Right hindlimb (tissue), 1 donor: ENCODE results near the gene KLK3.

Source experiments
- DNase-seq: peaks from one replicate; pipeline ENCODE4 v3.0.0-alpha.2; 2018

Gene KLK3

GRCh38 chr19:50832666-50833065 lies 22.0 kb upstream of the KLK3 start:
- DNase-seq: no peak

DNA sequence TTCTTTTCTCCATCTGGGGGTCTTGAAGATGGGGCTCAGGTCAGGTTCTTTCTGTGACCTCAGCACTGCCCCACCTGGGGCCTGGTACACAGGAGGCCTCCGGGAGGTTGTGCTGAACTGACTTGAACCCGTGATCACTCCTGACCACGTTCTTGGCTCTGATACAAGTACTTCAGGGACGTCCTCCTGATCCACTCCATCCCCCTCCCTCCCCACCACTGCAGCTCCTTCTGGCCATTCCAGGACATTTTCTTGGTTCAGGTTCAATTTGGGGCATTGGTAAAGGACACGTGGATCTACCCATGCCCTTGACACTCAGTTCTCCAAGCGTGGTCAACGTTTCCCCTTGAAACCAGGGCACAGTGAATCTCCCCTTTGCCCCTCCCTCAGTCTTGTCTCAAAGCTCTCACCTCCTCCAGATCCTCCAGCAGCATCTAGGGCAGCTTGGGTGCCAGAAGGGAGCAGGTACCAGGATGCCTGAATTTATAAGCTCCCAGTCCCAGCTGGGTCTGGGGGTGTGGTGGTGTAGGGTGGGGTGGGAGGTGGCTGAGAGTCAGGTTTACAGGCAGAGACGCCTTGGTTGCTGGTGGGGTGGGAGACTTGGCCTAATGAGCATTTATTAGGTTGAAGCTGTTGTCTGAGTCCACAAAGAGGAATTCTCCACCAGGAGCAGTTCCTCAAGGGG lies 21.5 kb upstream of the KLK3 start, which contains the start of gene KLK15:
KLK15 (minus strand) TSS at position 458 of the 685 bp plus-strand sequence. CDS start 2,082 bp downstream, outside the sequence.
- DNase-seq: no peak

DNA sequence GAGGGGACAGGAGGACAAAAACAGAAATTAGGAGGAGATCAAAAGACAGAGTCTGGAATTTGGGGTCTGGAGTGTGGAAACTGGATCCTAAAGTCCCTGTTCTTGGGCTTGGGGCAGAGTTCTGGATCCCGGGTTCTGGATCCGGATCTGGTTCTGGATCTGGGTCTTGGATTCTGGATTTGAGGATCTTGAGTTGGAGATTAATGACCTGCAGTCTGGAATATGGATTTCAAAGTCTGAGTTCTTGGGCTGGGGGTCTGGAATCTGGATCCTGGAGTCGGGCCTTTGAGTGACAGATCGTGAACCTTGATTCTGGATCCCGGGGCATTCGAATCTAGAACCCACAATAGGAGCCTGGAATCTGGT lies 20.9 kb upstream of the KLK3 start:
- DNase-seq: no peak

DNA sequence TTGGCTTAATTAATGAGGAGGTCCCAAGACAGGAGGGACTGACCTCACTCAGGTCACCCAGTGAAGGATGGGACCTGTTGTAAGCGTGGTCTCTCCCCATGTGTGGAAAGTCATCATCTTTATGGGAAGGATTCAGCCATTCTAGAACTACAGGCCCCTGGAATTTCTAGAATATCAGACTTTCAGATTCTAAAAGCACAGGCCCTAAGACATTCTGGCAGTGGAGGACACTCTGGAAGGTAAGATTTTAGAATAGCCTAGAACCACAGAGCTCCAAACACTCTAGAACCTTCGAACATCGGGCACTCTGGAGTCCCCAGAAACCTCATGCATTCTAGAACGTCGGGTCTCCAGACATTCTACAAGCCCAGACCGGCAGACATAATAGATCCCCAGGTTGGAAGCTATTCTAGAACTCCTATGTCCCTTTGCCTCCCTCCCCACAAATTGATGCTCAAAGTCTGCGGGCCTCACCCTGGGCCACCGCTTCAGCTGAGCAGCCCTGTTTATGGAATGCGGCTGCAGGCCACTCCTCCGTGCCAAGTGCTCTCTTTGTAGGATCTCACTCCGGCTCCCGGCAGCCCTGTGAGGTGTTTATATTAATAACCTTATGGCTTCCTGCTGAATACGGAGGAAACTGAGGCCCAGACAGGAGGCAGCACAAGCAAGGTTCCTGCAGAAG lies 19.5 kb upstream of the KLK3 start:
- DNase-seq: no peak

DNA sequence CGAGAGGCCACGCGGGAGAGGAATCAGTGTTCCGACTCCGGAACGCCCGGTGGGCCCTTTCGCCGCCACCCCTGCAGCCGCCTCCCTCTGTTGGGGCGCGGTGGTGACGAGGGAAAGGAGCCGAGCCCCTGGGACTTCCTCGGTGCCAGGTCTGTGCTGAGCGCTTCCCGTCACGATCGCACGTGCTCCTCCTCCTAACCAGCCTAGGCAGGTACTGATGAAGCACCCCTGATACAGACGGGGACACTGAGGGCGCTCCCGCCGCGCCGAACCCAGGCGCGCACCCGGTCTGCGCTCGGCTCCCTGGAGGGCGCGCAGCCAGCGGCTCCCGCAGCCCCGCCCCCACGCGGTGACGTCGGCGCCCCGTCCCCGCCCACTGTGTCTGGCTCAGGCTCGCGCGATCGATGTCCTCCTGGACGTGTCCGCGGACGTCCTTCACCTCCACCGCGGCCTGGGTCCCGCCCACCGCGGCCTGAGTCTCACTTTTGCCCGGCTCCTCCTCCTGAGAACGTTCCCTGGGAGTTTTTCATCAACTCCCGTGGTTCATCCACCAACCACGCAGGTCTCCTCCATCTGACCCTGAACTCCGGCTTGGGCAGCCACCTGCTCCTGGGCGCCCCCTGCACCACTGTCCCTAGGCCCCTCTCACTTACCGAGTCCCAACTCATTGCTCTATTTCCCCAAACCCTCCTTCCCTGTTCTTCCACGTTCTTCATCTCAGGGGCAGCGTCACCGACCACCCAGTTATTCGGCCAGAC lies 18.8 kb upstream of the KLK3 start:
- DNase-seq: peak; percentile 65

DNA sequence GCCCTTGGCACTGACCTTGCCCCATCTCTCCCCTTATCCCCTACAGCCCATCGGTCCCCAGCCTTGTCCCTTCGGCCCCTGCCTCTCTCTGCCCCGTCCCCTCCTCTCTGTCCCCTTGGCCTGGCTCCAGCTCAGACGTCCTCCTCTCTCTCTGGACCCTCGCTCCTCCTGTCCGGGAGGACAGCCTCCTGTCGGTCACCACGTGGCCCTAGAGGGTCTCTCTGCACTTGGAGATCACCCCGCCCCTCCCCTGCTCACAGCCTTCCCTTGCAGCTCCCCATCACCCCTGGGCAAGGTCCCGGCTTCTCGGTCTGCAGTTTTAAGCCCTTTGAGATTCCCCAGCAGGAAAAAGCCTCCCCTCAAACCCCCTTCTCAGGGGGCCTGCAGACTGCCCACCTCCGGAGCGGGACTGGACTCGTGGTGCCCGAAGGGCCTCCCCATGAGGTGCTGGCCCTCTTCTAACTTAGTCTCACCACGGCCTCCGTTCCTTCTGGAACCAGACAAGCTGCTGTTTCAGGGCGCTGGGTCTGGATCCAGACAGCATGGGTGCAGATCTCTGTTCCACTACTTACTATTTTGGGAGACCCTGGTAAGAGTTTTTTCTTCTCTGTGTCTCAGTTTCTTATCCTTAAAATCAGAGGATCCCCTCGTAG lies 18.0 kb upstream of the KLK3 start:
- no peak for DNase-seq

DNA sequence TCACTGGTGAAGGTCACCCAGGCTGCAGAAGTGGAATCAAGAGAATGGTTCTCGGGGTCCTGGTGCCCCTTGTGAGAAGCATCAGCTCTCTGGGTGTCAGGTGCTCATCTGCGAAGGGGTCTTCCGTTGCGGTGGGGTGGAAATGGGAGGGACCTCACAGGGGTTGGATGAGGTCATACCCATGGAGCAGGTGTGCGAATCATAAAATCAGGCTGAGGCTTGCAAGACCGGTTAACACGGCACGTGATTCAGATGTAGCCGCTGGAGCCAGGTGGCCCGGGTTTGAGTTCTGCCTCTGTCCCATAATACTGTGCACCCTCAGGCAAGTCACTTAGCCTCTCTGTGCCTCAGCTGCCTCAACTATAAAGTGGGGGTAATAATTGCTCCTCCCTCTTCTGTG lies 17.4 kb upstream of the KLK3 start:
- DNase-seq: no peak

- no peak for DNase-seq
Observed at GRCh38 chr19:50838239-50838638, 16.5 kb upstream of the KLK3 start.

DNA sequence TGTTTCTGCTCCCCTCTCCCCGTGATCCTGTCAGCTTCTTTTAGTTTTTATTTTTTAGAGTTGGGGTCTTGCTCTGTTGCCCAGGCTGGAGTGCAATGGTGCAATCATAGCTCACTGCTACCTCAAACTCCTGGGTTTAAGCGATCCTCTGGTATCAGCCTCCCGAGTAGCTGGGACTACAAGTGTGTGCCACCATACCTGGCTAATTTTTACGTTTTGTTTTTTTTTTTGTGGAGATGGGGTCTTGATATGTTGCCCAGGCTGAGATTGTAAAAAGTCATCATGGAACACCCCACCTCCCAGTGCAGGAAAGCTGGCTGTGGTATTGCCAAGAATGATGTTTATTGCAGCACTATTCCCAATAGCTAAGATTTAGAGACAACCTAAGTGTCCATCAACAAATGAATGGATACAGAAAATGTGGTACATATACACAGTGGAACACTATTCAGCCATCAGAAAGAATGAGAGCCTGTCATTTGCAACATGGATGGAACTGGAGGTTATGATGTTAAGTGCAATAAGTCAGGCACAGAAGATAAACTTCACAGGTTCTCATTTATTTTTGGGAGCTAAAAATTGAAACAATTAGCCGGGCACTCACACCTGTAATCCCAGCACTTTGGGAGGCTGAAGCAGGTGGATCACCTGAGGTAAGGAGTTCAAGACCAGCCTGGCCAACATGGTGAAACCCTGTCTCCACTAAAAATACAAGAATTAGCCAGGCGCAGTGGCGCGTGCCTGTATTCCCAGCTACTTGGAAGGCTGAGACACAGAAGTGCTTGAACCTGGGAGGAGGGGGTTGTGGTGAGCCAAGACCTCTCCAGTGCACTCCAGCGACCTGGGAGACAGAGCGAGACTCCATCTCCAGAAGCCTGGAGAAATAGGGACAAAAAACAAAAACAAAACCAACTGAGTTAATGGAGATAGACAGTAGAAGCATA lies 14.7 kb upstream of the KLK3 start:
- DNase-seq: no peak

GRCh38 chr19:50842130-50842529 lies 12.6 kb upstream of the KLK3 start:
- DNase-seq: no peak

GRCh38 chr19:50843205-50843604 lies 11.5 kb upstream of the KLK3 start:
- DNase-seq: no peak

DNA sequence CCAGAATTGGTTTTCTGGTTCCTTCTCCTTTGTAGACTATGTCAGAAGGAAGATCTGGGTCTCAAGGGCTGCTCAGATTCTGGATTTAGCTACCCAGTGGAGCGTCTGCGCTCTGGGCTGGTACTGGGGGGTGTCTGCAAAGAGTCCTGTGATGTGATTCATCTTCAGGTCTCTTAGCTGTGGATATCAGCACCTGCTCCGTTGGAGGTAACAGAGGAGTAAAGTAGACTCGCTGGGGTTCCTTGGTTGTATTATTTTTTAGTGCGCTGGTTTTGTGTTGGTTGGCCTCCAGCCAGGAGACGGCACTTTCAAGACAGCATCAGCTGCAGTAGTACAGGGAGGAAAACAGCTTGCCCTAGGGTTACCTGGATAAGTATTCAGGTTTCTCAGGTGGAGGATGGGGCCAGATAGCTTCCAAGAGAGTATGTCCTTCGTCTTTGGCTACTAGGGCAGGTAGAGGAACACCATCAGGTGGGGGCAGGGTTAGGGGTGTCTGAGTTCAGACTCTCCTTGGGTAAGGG lies 11.0 kb upstream of the KLK3 start:
- no peak for DNase-seq

GRCh38 chr19:50844296-50844935 lies 10.3 kb upstream of the KLK3 start:
- DNase-seq: no peak

GRCh38 chr19:50850738-50851137 lies 4.0 kb upstream of the KLK3 start:
- no peak for DNase-seq

DNA sequence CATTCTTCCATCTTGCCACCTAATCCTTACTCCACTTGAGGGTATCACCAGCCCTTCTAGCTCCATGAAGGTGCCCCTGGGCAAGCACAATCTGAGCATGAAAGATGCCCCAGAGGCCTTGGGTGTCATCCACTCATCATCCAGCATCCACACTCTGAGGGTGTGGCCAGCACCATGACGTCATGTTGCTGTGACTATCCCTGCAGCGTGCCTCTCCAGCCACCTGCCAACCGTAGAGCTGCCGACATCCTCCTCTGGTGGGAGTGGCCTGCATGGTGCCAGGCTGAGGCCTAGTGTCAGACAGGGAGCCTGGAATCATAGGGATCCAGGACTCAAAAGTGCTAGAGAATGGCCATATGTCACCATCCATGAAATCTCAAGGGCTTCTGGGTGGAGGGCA lies 3.1 kb upstream of the KLK3 start:
- no peak for DNase-seq

- no peak for DNase-seq
Observed at GRCh38 chr19:50857366-50857765, 2.7 kb downstream of the KLK3 start.

DNA sequence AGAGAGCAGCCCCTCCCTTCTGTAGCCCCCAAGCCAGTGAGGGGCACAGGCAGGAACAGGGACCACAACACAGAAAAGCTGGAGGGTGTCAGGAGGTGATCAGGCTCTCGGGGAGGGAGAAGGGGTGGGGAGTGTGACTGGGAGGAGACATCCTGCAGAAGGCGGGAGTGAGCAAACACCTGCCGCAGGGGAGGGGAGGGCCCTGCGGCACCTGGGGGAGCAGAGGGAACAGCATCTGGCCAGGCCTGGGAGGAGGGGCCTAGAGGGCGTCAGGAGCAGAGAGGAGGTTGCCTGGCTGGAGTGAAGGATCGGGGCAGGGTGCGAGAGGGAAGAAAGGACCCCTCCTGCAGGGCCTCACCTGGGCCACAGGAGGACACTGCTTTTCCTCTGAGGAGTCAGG lies 4.2 kb downstream of the KLK3 start:
- no peak for DNase-seq

- DNase-seq: no peak
Observed at GRCh38 chr19:50859849-50860248, 5.1 kb downstream of the KLK3 start.

DNA sequence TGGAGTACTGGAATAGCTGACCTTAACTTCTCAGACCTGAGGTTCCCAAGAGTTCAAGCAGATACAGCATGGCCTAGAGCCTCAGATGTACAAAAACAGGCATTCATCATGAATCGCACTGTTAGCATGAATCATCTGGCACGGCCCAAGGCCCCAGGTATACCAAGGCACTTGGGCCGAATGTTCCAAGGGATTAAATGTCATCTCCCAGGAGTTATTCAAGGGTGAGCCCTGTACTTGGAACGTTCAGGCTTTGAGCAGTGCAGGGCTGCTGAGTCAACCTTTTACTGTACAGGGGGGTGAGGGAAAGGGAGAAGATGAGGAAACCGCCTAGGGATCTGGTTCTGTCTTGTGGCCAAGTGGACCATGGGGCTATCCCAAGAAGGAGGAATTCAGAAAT lies 6.3 kb downstream of the KLK3 start:
- no peak for DNase-seq

DNA sequence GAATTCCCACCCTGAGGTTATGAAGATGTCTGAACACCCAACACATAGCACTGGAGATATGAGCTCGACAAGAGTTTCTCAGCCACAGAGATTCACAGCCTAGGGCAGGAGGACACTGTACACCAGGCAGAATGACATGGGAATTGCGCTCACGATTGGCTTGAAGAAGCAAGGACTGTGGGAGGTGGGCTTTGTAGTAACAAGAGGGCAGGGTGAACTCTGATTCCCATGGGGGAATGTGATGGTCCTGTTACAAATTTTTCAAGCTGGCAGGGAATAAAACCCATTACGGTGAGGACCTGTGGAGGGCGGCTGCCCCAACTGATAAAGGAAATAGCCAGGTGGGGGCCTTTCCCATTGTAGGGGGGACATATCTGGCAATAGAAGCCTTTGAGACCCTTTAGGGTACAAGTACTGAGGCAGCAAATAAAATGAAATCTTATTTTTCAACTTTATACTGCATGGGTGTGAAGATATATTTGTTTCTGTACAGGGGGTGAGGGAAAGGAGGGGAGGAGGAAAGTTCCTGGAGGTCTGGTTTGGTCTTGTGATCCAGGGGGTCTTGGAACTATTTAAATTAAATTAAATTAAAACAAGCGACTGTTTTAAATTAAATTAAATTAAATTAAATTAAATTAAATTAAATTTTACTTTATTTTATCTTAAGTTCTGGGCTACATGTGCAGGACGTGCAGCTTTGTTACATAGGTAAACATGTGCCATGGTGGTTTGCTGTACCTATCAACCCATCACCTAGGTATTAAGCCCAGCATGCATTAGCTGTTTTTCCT lies 7.0 kb downstream of the KLK3 start:
- DNase-seq: no peak

DNA sequence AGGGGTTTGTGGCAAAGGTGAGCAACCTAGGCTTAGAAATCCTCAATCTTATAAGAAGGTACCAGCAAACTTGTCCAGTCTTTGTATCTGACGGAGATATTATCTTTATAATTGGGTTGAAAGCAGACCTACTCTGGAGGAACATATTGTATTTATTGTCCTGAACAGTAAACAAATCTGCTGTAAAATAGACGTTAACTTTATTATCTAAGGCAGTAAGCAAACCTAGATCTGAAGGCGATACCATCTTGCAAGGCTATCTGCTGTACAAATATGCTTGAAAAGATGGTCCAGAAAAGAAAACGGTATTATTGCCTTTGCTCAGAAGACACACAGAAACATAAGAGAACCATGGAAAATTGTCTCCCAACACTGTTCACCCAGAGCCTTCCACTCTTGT lies 14.8 kb downstream of the KLK3 start:
- no peak for DNase-seq
